Fibroblast of skin of abdomen (primary cell): ENCODE data around the gene BMP3.

Experiments used
- DNase-seq: peaks from one replicate; pipeline ENCODE4 v3.0.0-alpha.2; 2013

BMP3 gene

GRCh38 chr4:81042578-81043365 lies 12.3 kb downstream of the BMP3 start:
- no peak for DNase-seq

GRCh38 chr4:81049330-81049729 lies 18.8 kb downstream of the BMP3 start:
- no peak for DNase-seq

- no peak for DNase-seq
Observed at GRCh38 chr4:81049907-81050306, 19.4 kb downstream of the BMP3 start.

- peak; percentile 77 for DNase-seq
Observed at GRCh38 chr4:81052119-81053068, 21.9 kb downstream of the BMP3 start.

GRCh38 chr4:81058621-81059020 lies 28.1 kb downstream of the BMP3 start:
- DNase-seq, result no peak

GRCh38 chr4:81060587-81061343 lies 30.3 kb downstream of the BMP3 start:
- no peak for DNase-seq

GRCh38 chr4:81061344-81061730 lies 30.8 kb downstream of the BMP3 start:
- DNase-seq, result no peak

GRCh38 chr4:81062001-81062400 lies 31.5 kb downstream of the BMP3 start:
- DNase-seq, result no peak

- DNase-seq, result no peak
Observed at GRCh38 chr4:81065446-81065845, 34.9 kb downstream of the BMP3 start.

- peak; percentile 81 for DNase-seq
Observed at GRCh38 chr4:81069706-81070331, 39.3 kb downstream of the BMP3 start.

GRCh38 chr4:81071013-81071412 lies 40.5 kb downstream of the BMP3 start:
- no peak for DNase-seq

- DNase-seq, result no peak
Observed at GRCh38 chr4:81081156-81081555, 50.6 kb downstream of the BMP3 start.

GRCh38 chr4:81084029-81084428 lies 53.5 kb downstream of the BMP3 start:
- peak; percentile 49 for DNase-seq

GRCh38 chr4:81084634-81085033 lies 54.1 kb downstream of the BMP3 start:
- no peak for DNase-seq

- DNase-seq, result no peak
Observed at GRCh38 chr4:81085291-81085690, 54.8 kb downstream of the BMP3 start.

GRCh38 chr4:81085979-81086378 lies 55.5 kb downstream of the BMP3 start:
- no peak for DNase-seq

GRCh38 chr4:81093720-81094401 lies 63.4 kb downstream of the BMP3 start:
- DNase-seq, result no peak

GRCh38 chr4:81095389-81095788 lies 64.9 kb downstream of the BMP3 start:
- DNase-seq, result no peak

- DNase-seq, result peak; percentile 10
Observed at GRCh38 chr4:81096566-81096965, 66.1 kb downstream of the BMP3 start.

GRCh38 chr4:81102107-81102506 lies 71.6 kb downstream of the BMP3 start:
- no peak for DNase-seq

GRCh38 chr4:81106150-81106549 lies 75.6 kb downstream of the BMP3 start:
- no peak for DNase-seq
